GM12878 (cell line): Measurements from ENCODE around the gene DUSP8. TPM values are rescaled to one million over a fixed set of nuclear protein-coding genes. Genes with fewer than 3 reads are reported as not detected.

Experiments used
- ATAC-seq: fragments of 200-7000 bp; cut with Tn5 transposase; 3 replicates; pipeline ENCODE4 v1.9.1; 2020; ENCODE audit warnings: mild to moderate bottlenecking, moderate library complexity
- BruUV-seq: library from RNA; stranded (reverse); fragments of 400-500 nt; replicated peaks from 2 replicates; lab custom pipeline; 2021; lab: Mats Ljungman, UMichigan
- CTCF ChIA-PET: fragments of 300-600 bp; sonication (Branson Sonifier 250); formaldehyde crosslinking; extraction: SDS; loops from one replicate; lab custom pipeline; 2021; ENCODE audit warnings: inconsistent platforms; lab: Yijun Ruan, JAX
- POLR2A ChIA-PET: fragments of 350-600 bp; formaldehyde crosslinking; extraction: SDS; loops from one replicate; lab custom pipeline; 2021; ENCODE audit warnings: inconsistent platforms; lab: Charles Lee
- RAD21 ChIA-PET: fragments of 300-600 bp; sonication (Branson Sonifier 250); formaldehyde crosslinking; loops from one replicate; lab custom pipeline; 2023; ENCODE audit warnings: antibody characterized with exemption; ENCODE audit not compliant: unreplicated experiment; lab: Charles Lee
- SMC1A ChIA-PET: fragments of 300-600 bp; sonication (Branson Sonifier 250); formaldehyde crosslinking; loops from one replicate; lab custom pipeline; 2023; ENCODE audit not compliant: unreplicated experiment, uncharacterized antibody; lab: Charles Lee
- DNase-seq: peaks from one replicate; pipeline ENCODE4 v3.0.0-alpha.2; 2011; ENCODE audit warnings: low read depth, low spot score
- FAIRE-seq: peaks from 3 replicates; lab custom pipeline; 2011; peaks lifted over from hg19 to GRCh38; lab: Jason Lieb, UNC
- H2AFZ ChIP-seq: 2 replicates; pipeline ENCODE4 v1.6.0; 2011; ENCODE audit warnings: low read depth, low read length, control low read depth; ENCODE audit not compliant: control insufficient read depth
- H3K27ac ChIP-seq: 2 replicates; pipeline ENCODE4 v1.5.1; 2011; ENCODE audit warnings: control low read depth; ENCODE audit not compliant: control insufficient read depth, insufficient read depth
- H3K27me3 ChIP-seq, 2 experiments: replicated peaks in 1 of 2; 2 replicates each; pipeline versions ENCODE4 v1.6.0 to v1.6.1; 2011; ENCODE audit warnings: low read length in 1 of 2; ENCODE audit not compliant: control insufficient read depth in 2 of 2, insufficient read depth in 2 of 2
- H3K36me3 ChIP-seq, 2 experiments: 2 replicates each; pipeline ENCODE4 v1.5.1; 2011; ENCODE audit warnings: low read length in 1 of 2; ENCODE audit not compliant: control insufficient read depth in 2 of 2, insufficient read depth in 2 of 2
- H3K4me1 ChIP-seq: 2 replicates; pipeline ENCODE4 v1.6.1; 2011; ENCODE audit warnings: mild to moderate bottlenecking, low read length, moderate library complexity, mixed read lengths; ENCODE audit not compliant: control insufficient read depth, insufficient read depth
- H3K4me2 ChIP-seq: 2 replicates; pipeline ENCODE4 v1.6.0; 2011; ENCODE audit warnings: control low read depth; ENCODE audit not compliant: control insufficient read depth, insufficient read depth
- H3K4me3 ChIP-seq: fragments of 200-600 bp; sonication (generic); 2 replicates; pipeline ENCODE4 v1.5.1; 2016
- H3K79me2 ChIP-seq: 2 replicates; pipeline ENCODE4 v1.6.0; 2011; ENCODE audit warnings: low read length; ENCODE audit not compliant: control insufficient read depth, insufficient read depth
- H3K9ac ChIP-seq: 2 replicates; pipeline ENCODE4 v1.8.0; 2011; ENCODE audit warnings: low read length, control low read depth, mixed read lengths; ENCODE audit not compliant: control insufficient read depth, insufficient read depth
- H3K9me3 ChIP-seq: replicated peaks from 3 replicates; pipeline ENCODE4 v1.5.1; 2011; ENCODE audit warnings: mild to moderate bottlenecking, low read length; ENCODE audit not compliant: control insufficient read depth, insufficient read depth
- H4K20me1 ChIP-seq: 2 replicates; pipeline ENCODE4 v1.6.0; 2011; ENCODE audit not compliant: control insufficient read depth, insufficient read depth
- CEBPZ ChIP-seq: fragments of 150-350 bp; IDR thresholded peaks from 2 replicates; pipeline ENCODE4 v1.6.1; 2016; ENCODE audit warnings: low read depth, low read length
- E2F8 ChIP-seq: fragments of 450-650 bp; IDR thresholded peaks from 2 replicates; pipeline ENCODE4 v1.6.1; 2018; ENCODE audit warnings: mild to moderate bottlenecking, low read depth, moderate library complexity; ENCODE audit not compliant: partially characterized antibody
- EGR1 ChIP-seq, 2 experiments: IDR thresholded peaks; 1 replicate in 1 of 2; 2 replicates in 1 of 2; pipeline ENCODE4 v1.6.1; 2011 to 2012; ENCODE audit warnings: low read depth in 2 of 2, low read length in 2 of 2, borderline replicate concordance in 1 of 2, mild to moderate bottlenecking in 1 of 2, moderate library complexity in 1 of 2
- IKZF2 ChIP-seq, 2 experiments: fragments of 450-650 bp; IDR thresholded peaks; 2 replicates each; pipeline ENCODE4 v1.6.1; 2017; ENCODE audit warnings: mild to moderate bottlenecking in 2 of 2, moderate library complexity in 2 of 2
- RBBP5 ChIP-seq: fragments of 200-600 bp; sonication (generic); conservative IDR thresholded peaks from 2 replicates; pipeline ENCODE4 v1.6.1; 2016
- RFX5 ChIP-seq: IDR thresholded peaks from 2 replicates; pipeline ENCODE4 v1.6.1; 2011; ENCODE audit warnings: low read depth, low read length, improper control_type of control experiment
- RUNX3 ChIP-seq: IDR thresholded peaks from 2 replicates; pipeline ENCODE4 v1.6.1; 2012; ENCODE audit warnings: low read length, inconsistent platforms
- STAT3 ChIP-seq: IDR thresholded peaks from 2 replicates; pipeline ENCODE4 v1.6.1; 2011; ENCODE audit warnings: low read depth, low read length, improper control_type of control experiment
- ZBED1 ChIP-seq: IDR thresholded peaks from 2 replicates; pipeline ENCODE4 v1.6.1; 2016; ENCODE audit warnings: borderline replicate concordance
- WGBS: methylation state at CpG from one replicate; pipeline ENCODE4 v1.1.6; 2016; ENCODE audit warnings: low lambda C conversion rate; ENCODE audit not compliant: insufficient replicate concordance, insufficient coverage; ENCODE audit errors: missing lambda C conversion rate; 5-methylcytosine and 5-hydroxymethylcytosine counted together
- in situ Hi-C: fragments of 300-500 bp; cut with MboI; formaldehyde crosslinking; loops from 9 replicates; pipeline ENCODE4 v1.14.3; 2018; ENCODE audit warnings: mixed read lengths
- intact Hi-C: fragments of 100-400 bp; cut with micrococcal nuclease; formaldehyde crosslinking; loops from one replicate; pipeline ENCODE4 v1.14.2; 2022; ENCODE audit not compliant: unreplicated experiment
- polyA plus RNA-seq, 11 experiments: library from polyadenylated mRNA; depleted of rRNA in 4 of 11; unstranded in 6 of 11; stranded (reverse) in 5 of 11; fragments of >200 nt; fragmentation: Nextera tagmentation in 4 of 11; fragmentation: Illumina TruSeq in 1 of 11; extraction: Ambion mirVana in 4 of 11; extraction: Trizol in 1 of 11; gene quantifications; 1 replicate in 1 of 11; 2 replicates in 10 of 11; pipeline versions ENCODE4 v1.2.1 to v1.2.3, GENCODE V29; 2011 to 2016; ENCODE audit warnings: inconsistent platforms in 2 of 11, missing spikeins in 2 of 11, low read depth in 1 of 11
- total RNA-seq, 4 experiments: library from RNA; depleted of rRNA in 3 of 4; stranded (reverse); fragments of >200 nt in 3 of 4; fragmentation: Illumina TruSeq in 1 of 4; extraction: Trizol in 1 of 4; gene quantifications; 2 replicates each; pipeline versions ENCODE4 v1.2.1 to v1.2.3, GENCODE V29; 2013 to 2021
- TF ChIP-seq, protein P1 (sequence below): fragments of 450-650 bp; IDR thresholded peaks from 2 replicates; pipeline ENCODE4 v1.6.1; 2017; ENCODE audit warnings: mild to moderate bottlenecking, moderate library complexity
- TF ChIP-seq, protein P2 (sequence below): fragments of 450-650 bp; formaldehyde crosslinking; IDR thresholded peaks from 2 replicates; pipeline ENCODE4 v1.4.0; 2022; ENCODE audit warnings: mild to moderate bottlenecking, moderate library complexity

Gene DUSP8
- total and polyA plus RNA-seq, 10 of the 15 experiments (the other 5 are each of a cell fraction or from before 2014, with no cell fraction given) = 0.04 to 1.7 (median 0.26) TPM; not detected in 6

DNA sequence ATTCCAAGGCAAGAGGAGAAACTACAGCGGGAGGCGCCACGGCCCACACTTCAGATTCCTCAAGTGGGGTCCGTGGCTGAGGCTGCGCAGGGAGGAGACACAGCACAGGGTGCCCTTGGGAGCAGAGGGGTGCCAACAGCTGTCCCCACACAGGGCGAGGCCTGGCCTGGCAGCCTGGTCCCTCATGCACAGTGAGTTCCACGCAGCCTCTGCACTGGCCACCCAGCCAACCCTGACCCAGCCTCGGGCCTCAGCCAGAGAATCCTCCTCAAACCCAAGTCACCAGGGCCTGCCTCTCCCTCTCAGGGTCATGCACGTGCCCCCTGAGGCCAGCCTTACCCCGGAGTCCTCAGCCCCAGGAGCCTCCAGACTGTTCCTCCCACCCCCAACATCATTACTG, 63.1 kb downstream of the DUSP8 start:
- Histone ChIP-seq H3K27me3 (no peaks in the 10 kb centered on the region), H3K9me3 (no peaks in the 10 kb centered on the region), H3K36me3 (no peaks in the 10 kb centered on the region), H3K27ac (no peak overlapping the region), H3K4me1 (no peaks in the 10 kb centered on the region), H2AFZ (no peak overlapping the region), H3K4me3 (no peak overlapping the region), H3K79me2 (no peaks in the 10 kb centered on the region; the same call in 1 of the 2 replicates), H4K20me1 (0 out of 2 replicates have a peak, but pooled peaks cover 3% of the 10 kb centered on the region), H3K4me2 (no peak overlapping the region), H3K9ac (no peak overlapping the region)
- intact Hi-C loops (no loop called here), in situ Hi-C loops (no loop called here)
- ChIA-PET SMC1A (no interaction called here), CTCF (no interaction called here), POLR2A (no interaction called here), RAD21 (no interaction called here)
- ATAC-seq (no peak), DNase-seq (no peak), FAIRE-seq (no peak)
- BruUV-seq = no TSS peak
- WGBS = 68% methylated on average over 8 of the region's 10 CpGs
- TF ChIP-seq RUNX3 = no peak
- TF ChIP-seq STAT3 = no peak
- TF ChIP-seq, protein P1, sequence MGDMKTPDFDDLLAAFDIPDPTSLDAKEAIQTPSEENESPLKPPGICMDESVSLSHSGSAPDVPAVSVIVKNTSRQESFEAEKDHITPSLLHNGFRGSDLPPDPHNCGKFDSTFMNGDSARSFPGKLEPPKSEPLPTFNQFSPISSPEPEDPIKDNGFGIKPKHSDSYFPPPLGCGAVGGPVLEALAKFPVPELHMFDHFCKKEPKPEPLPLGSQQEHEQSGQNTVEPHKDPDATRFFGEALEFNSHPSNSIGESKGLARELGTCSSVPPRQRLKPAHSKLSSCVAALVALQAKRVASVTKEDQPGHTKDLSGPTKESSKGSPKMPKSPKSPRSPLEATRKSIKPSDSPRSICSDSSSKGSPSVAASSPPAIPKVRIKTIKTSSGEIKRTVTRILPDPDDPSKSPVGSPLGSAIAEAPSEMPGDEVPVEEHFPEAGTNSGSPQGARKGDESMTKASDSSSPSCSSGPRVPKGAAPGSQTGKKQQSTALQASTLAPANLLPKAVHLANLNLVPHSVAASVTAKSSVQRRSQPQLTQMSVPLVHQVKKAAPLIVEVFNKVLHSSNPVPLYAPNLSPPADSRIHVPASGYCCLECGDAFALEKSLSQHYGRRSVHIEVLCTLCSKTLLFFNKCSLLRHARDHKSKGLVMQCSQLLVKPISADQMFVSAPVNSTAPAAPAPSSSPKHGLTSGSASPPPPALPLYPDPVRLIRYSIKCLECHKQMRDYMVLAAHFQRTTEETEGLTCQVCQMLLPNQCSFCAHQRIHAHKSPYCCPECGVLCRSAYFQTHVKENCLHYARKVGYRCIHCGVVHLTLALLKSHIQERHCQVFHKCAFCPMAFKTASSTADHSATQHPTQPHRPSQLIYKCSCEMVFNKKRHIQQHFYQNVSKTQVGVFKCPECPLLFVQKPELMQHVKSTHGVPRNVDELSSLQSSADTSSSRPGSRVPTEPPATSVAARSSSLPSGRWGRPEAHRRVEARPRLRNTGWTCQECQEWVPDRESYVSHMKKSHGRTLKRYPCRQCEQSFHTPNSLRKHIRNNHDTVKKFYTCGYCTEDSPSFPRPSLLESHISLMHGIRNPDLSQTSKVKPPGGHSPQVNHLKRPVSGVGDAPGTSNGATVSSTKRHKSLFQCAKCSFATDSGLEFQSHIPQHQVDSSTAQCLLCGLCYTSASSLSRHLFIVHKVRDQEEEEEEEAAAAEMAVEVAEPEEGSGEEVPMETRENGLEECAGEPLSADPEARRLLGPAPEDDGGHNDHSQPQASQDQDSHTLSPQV = no peak
- no peak for TF ChIP-seq EGR1 (IDR thresholded peaks at IDR 0.05; ENCODE audit: borderline replicate concordance in 1 of 2, low read depth in 2 of 2, low read length in 2 of 2)
- TF ChIP-seq CEBPZ = no peak
- no peak for TF ChIP-seq E2F8
- TF ChIP-seq RFX5 = no peak
- TF ChIP-seq RBBP5 = no peak
- TF ChIP-seq, protein P2, sequence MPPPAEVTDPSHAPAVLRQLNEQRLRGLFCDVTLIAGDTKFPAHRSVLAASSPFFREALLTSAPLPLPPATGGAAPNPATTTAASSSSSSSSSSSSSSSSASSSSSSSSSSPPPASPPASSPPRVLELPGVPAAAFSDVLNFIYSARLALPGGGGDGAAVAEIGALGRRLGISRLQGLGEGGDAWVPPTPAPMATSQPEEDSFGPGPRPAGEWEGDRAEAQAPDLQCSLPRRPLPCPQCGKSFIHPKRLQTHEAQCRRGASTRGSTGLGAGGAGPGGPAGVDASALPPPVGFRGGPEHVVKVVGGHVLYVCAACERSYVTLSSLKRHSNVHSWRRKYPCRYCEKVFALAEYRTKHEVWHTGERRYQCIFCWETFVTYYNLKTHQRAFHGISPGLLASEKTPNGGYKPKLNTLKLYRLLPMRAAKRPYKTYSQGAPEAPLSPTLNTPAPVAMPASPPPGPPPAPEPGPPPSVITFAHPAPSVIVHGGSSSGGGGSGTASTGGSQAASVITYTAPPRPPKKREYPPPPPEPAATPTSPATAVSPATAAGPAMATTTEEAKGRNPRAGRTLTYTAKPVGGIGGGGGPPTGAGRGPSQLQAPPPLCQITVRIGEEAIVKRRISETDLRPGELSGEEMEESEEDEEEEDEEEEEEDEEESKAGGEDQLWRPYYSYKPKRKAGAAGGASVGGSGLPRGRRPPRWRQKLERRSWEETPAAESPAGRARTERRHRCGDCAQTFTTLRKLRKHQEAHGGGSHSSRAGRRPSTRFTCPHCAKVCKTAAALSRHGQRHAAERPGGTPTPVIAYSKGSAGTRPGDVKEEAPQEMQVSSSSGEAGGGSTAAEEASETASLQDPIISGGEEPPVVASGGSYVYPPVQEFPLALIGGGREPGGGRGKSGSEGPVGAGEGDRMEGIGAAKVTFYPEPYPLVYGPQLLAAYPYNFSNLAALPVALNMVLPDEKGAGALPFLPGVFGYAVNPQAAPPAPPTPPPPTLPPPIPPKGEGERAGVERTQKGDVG (CRISPR knock-in tag) = no peak
- TF ChIP-seq ZBED1 = no peak
- TF ChIP-seq IKZF2 (IDR thresholded peaks at IDR 0.05) = no peak
